ENCODE data around the gene COX6A1. TPM values are rescaled to one million over a fixed set of nuclear protein-coding genes. Genes with fewer than 3 reads are reported as not detected.

The COX6A1 gene
- polyA plus RNA-seq, 1 donor (not counting 4 experiments of a cell fraction or from before 2014, with no cell fraction given), result 663 TPM

DNA sequence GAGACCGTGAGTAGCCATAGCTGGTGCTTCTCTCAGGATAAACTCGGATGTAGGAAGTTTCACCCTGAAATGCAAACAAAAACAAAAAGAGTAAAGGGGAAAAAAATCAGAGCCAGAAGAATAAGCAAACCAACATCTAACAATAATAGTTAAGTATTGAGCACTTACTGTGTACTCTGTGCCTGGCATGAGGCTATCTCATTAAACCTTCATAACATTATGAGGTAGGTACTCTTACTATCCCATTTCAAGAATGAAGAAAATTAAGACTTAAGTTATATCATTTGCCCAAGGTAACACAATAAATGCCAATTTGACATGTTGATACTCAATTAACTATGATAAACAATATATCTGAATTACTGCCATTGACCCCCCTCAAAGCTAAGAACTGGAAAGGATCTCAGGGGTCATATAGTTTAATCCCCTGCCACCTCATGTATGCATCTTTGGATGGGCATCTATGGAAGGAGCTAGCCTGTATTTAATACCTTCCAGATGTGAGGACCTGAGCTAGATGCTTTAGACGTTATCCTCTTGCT is 24.3 kb downstream of the COX6A1 start:
- Histone ChIP-seq H3K36me3 (ENCODE audit: control insufficient read depth in 2 of 2, extremely low read depth in 1 of 2, insufficient read depth in 2 of 2, low read length in 2 of 2) (peaks cover 34 to 55% of the 10 kb centered on the region in 2 experiments), H3K9me1 (ENCODE audit: control insufficient read depth, extremely low read depth, insufficient read depth, low read length) (no peaks in the 10 kb centered on the region), H3K9me3 (ENCODE audit: control insufficient read depth, low read depth, low read length) (no peaks in the 10 kb centered on the region), H3K79me2 (ENCODE audit: control insufficient read depth, insufficient read depth, low read length) (peaks cover 34% of the 10 kb centered on the region), H3K4me2 (ENCODE audit: control insufficient read depth, extremely low read depth, insufficient read depth, low read depth, low read length) (no peak overlapping the region), H4K20me1 (ENCODE audit: control insufficient read depth, extremely low read depth, insufficient read depth, low read length) (peaks cover 3% of the 10 kb centered on the region), H2AFZ (ENCODE audit: control insufficient read depth, low read length) (no peak overlapping the region), H3K27ac (ENCODE audit: control insufficient read depth, insufficient read depth, low read length) (no peak overlapping the region), H3K4me1 (ENCODE audit: control insufficient read depth, extremely low read depth, insufficient read depth, low read length) (no peaks in the 10 kb centered on the region), H3K9ac (ENCODE audit: control insufficient read depth, extremely low read depth, insufficient read depth, low read length) (no peak overlapping the region), H3K4me3 (ENCODE audit: control insufficient read depth in 2 of 3, extremely low read depth in 1 of 3, insufficient read depth in 2 of 3, low read depth in 1 of 3, low read length in 3 of 3) (no peak overlapping the region), H3K27me3 (ENCODE audit: control insufficient read depth, extremely low read depth, insufficient read depth, low read length) (no peaks in the 10 kb centered on the region)
- no peak for DNase-seq (ENCODE audit: low read depth, low spot score)
- TF ChIP-seq EZH2 (IDR thresholded peaks at IDR 0.05; ENCODE audit: low read length), result no peak
- TF ChIP-seq, protein P1, sequence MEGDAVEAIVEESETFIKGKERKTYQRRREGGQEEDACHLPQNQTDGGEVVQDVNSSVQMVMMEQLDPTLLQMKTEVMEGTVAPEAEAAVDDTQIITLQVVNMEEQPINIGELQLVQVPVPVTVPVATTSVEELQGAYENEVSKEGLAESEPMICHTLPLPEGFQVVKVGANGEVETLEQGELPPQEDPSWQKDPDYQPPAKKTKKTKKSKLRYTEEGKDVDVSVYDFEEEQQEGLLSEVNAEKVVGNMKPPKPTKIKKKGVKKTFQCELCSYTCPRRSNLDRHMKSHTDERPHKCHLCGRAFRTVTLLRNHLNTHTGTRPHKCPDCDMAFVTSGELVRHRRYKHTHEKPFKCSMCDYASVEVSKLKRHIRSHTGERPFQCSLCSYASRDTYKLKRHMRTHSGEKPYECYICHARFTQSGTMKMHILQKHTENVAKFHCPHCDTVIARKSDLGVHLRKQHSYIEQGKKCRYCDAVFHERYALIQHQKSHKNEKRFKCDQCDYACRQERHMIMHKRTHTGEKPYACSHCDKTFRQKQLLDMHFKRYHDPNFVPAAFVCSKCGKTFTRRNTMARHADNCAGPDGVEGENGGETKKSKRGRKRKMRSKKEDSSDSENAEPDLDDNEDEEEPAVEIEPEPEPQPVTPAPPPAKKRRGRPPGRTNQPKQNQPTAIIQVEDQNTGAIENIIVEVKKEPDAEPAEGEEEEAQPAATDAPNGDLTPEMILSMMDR (optimal IDR thresholded peaks at IDR 0.05 in 1 of 3, IDR thresholded peaks at IDR 0.05 in 1 of 3, conservative IDR thresholded peaks at IDR 0.05 in 1 of 3; ENCODE audit: extremely low read depth in 1 of 3, insufficient read depth in 2 of 3, low read length in 3 of 3), result no peak
- dilution Hi-C loops (cut with MboI; ENCODE audit: extremely low pct_ligation_motif_present, low sequenced_read_pairs), result no loop called here
- FAIRE-seq, result no peak

DNA sequence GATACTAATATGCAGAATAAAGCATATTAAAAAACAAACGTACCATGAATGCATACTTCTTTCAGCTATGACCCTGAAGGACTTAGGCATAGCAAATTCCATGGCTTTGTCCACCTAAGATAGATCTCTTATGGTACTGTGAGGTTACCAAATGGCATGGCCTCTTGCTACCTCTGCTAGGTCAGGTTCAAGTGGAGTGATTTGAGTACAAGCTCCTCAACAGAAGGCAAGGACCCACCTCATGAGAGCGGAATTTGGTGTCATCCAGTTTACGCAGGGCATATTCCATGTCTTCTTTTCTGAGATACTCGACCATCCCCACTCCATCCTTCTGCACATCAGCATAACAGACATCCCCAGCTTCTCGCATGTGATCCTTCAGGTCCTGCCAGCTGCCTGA is 25.8 kb downstream of the COX6A1 start:
- Histone ChIP-seq H3K9ac (ENCODE audit: control insufficient read depth, extremely low read depth, insufficient read depth, low read length) (no peak overlapping the region), H3K27ac (ENCODE audit: control insufficient read depth, insufficient read depth, low read length) (no peak overlapping the region), H3K4me1 (ENCODE audit: control insufficient read depth, extremely low read depth, insufficient read depth, low read length) (peaks cover 2% of the 10 kb centered on the region), H3K9me3 (ENCODE audit: control insufficient read depth, low read depth, low read length) (no peaks in the 10 kb centered on the region), H3K4me2 (ENCODE audit: control insufficient read depth, extremely low read depth, insufficient read depth, low read depth, low read length) (no peak overlapping the region), H3K36me3 (ENCODE audit: control insufficient read depth in 2 of 2, extremely low read depth in 1 of 2, insufficient read depth in 2 of 2, low read length in 2 of 2) (peaks cover 28 to 53% of the 10 kb centered on the region in 2 experiments), H3K9me1 (ENCODE audit: control insufficient read depth, extremely low read depth, insufficient read depth, low read length) (no peaks in the 10 kb centered on the region), H3K4me3 (ENCODE audit: control insufficient read depth in 2 of 3, extremely low read depth in 1 of 3, insufficient read depth in 2 of 3, low read depth in 1 of 3, low read length in 3 of 3) (no peak overlapping the region), H3K79me2 (ENCODE audit: control insufficient read depth, insufficient read depth, low read length) (peaks cover 50% of the 10 kb centered on the region), H3K27me3 (ENCODE audit: control insufficient read depth, extremely low read depth, insufficient read depth, low read length) (no peaks in the 10 kb centered on the region), H2AFZ (ENCODE audit: control insufficient read depth, low read length) (no peak overlapping the region), H4K20me1 (ENCODE audit: control insufficient read depth, extremely low read depth, insufficient read depth, low read length) (peaks cover 11% of the 10 kb centered on the region)
- dilution Hi-C loops (cut with MboI; ENCODE audit: extremely low pct_ligation_motif_present, low sequenced_read_pairs), result no loop called here
- no peak for DNase-seq (ENCODE audit: low read depth, low spot score)
- FAIRE-seq, result no peak
- TF ChIP-seq, protein P1 (optimal IDR thresholded peaks at IDR 0.05 in 1 of 3, IDR thresholded peaks at IDR 0.05 in 1 of 3, conservative IDR thresholded peaks at IDR 0.05 in 1 of 3; ENCODE audit: extremely low read depth in 1 of 3, insufficient read depth in 2 of 3, low read length in 3 of 3), result no peak
- TF ChIP-seq EZH2 (IDR thresholded peaks at IDR 0.05; ENCODE audit: low read length), result no peak

Data from keratinocyte (primary cell).